T-helper 1 cell (primary cell): ENCODE data around the gene CD209.
A peak's percentile ranks its signal among the peaks of the same experiment; 100 is the strongest.

Experiments used
- DNase-seq, 5 donors: peaks; one replicate each; pipeline ENCODE4 v3.0.0-alpha.2; 2012 to 2020

The CD209 gene

DNA sequence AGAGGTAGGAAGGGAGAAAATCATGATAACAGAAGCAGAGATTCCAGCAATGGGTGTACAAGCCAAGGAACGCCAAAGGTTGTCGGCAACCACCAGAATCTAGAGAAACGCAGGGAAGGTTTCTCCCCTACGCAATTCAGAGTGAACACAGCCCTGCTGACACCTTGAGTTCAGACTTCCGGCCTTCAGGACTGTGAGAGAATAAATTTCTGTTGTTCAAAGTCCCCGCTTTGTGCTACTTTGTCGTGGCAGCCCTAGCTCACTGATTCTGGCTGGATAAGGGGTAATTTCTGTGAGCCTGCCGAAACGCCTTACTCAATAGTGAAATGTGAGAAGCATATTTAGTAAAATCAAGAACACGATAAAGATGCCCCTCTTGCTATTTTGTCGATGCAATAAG, 10.1 kb downstream of the CD209 start:
- DNase-seq: no peak

DNA sequence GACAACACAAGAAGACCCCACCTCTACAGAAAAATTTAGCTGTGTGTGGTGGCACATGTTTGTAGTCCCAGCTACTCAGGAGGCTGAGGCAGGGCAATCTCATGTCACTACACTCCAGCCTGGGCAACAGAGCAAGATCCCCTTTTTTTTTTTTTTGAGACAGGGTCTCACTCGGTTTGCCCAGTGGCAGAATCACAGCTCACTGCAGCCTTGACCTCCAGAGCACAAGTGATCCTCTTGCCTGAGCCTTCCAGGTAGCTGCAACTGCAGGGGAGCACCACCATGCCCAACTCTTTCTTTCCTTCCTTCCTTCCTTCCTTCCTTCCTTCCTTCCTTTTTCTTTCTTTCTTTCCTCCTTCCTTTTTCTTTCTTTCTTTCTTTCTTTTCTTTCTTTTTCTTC, 11.2 kb downstream of the CD209 start:
- no peak for DNase-seq

DNA sequence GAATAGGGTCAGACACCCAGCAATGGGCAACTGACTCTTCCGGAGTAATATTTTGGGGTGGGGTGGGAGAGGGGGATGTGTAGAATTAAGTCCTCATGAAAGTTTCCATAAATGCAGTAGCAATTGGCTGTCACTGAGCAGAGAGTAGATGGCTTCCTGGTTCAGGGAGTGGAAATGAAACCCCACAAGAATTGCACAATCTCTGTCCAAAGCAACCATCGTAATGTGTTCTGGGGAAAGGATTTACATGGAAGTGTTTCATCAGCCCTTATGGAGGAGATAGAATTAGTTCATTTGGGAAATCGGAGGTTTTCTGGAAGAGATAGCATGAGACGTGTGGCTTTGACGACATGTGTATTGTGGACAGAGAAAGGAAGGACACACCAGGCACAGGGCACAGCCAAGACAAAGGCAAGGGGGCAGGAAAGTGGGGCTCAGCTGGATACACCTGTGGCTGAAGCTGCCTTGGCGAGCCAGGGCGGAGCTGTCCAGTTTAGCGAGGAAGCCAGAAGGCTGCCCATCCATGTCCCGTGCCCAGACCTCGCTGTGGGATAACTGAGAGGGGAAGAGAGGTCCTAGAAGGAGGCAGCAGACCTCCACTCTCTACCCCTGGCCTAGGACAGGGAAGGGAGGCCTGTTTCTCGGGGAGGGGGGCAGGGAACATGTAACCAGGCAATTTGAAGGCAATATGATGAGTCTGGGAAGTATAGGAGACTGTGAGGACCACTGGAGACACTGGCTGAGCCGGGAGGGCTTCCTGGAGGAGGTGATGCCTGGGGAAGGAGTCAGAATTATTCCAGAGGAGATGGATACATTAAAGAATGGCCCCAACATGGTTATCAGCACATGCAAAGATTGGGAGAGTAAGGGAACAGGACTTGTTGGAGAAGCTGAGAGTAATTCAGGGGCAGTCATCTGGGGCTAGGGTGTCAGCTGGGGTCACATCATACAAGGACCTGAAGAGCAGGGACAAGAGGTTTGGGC, 12.8 kb downstream of the CD209 start:
- no peak for DNase-seq

DNA sequence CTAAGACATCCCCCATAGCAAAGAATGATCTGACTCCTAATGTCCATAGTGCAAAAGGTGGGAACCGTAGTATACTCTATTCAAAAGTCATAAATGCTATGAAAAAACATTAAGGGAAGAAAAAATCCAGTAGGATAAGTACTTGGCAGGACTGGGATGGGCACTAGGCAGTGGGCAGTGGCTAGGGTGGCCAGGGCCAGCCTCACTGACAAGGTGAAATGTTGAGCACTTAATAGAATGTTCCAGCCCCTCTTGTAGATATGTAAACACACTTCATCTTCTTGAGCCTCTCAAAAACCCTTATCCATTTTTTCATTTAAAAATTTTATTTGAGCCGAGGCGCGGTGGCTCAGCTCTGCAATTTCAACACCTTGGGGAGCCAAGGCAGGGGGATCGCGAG, 14.0 kb downstream of the CD209 start:
- DNase-seq: no peak

DNA sequence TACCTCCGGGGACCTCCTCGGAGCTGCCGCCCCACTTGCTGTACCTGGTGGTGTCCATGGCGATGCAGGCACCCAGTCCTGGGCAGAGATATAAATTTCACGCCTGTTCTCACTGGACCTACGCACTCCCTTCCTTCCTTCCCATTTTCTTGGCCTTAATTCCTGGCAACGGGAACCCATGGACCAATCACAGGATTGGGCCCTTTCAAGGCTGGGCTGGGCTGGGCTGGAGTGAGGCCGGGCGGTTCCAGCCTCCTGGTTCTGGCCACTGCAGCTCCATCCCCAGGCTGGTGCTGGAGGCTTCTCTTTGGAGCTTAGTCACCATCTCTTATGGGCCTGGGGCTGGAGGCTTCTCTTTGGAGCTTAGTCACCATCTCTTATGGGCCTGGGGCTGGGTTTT, 15.3 kb downstream of the CD209 start, which contains the start of gene CLEC4G:
TSS of gene CLEC4G (minus strand) at position 66 of the 400 bp plus-strand sequence. CDS start at position 58, 8 bp downstream.
- no peak for DNase-seq

DNA sequence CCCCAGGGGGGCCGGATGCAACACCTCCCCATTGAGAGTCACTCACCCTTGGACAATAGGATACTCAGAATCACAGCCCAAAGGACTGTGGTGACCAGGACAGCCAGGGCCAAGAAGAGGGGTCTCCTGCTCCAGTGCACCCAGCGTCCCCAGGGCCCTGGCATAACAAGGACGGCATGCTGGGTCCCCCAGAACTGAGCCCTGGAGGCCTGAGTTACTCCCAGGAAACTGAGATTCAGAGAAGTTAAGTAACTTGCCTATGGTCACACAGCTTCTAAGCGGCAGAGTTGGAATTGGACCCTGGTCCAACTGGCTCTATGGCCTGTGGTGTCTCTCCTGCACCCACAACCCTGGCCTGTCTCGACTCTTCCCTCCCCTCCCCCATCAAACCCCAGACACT, 15.7 kb downstream of the CD209 start:
- no peak for DNase-seq

DNA sequence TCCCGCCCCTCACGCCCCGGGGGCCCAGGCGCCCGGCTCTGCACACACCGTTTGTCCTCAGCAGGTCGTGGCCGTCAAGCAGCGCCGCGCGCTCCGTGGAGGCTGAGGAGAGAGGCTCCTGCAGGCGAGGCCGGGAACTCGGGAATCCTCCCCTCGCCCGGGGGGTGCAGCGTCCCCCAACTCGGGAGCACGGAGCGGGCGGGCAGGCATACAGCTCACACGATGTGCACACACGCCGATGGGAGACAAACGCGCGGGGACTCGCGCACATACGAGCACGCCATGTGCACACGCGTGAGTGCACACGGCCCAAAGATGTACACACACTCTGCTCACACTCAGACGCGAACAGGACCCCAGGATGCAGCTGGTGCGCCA, 16.1 kb downstream of the CD209 start:
- DNase-seq: no peak

DNA sequence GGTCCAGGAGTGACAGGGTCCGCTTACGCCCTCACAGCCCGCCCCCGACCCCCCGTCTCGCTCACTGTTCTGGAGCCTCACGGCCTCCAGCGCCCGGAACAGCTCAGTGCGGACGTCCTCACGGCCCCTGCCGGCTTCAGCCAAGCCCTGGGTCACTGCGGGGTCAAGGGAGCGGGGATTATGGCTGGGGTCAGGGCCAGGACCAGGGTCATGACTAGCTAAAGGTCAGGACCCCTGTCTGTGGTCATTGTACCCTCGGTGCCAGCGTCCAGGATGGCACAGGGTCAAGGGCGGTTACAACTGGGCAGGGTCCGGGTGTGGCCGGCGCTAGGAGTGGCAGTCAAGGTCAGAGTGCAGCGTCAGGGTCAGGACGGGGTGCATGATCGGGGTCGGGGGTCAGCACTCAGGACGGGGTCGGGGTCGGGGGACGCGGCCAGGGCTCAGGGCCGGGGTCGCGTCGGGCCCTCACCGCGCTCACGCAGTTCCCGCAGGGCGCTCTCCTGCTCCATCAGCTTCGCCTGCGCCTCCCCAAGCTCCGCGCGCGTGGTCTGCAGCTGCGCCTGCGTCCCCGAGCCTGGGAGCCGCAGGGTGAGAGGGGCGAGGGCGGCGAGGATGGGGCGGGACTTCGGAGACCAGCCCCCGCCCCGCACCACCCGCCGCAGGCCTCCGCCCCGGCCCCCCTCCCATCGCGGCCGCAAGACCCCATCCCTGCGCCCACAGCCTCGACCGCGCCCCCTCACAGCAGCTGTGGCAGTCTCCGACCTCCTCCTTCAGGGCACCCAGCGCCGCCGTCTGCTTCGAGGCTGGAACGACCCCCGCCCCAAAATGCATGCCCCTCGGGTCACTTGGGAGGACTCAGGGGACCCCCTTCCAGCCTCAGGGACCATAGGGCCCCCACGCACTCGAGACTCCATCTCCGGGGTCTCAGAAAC, 16.8 kb downstream of the CD209 start:
- DNase-seq: no peak

DNA sequence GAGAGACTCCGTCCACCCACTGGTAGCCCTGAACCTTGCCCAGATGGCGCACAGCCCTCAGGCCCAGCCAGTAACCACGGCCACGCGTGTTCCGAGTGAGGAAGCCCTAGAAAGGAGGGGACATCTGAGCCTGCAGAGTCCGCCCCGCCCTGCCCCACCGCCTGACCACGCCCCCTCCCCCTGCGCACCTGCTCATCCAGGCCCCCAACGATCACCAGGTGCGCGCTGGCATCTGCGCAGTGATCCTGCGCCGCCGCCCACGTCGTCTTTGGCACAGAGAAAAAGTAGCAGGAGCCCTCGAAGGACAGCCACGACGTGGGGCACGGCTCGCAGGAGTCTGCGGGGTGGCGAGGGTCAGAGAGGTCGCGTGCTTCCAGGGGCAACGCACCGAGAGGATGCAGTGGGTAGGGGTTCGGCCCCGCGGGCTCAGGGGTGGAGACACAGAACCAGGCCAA, 17.5 kb downstream of the CD209 start:
- DNase-seq: no peak

DNA sequence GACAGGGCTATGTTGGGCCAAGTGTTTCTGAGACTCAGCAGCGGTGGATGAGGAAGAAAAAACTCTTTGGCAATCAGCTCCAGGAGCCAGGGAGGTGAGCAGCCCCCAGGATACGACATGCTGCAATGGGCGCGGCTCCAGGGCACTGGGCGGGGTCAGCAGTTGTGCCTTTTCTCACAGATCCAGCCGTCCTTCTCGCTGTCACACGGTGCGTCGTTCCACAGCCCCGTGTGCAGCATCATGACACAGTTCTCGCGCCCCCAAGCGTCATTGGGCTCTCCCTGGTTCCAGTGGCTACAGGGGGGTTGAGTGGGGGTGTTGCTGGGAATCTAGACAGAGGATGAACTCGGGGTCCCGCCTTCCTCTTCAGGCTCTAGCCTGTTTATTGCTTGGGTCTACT, 18.1 kb downstream of the CD209 start:
- DNase-seq: no peak

DNA sequence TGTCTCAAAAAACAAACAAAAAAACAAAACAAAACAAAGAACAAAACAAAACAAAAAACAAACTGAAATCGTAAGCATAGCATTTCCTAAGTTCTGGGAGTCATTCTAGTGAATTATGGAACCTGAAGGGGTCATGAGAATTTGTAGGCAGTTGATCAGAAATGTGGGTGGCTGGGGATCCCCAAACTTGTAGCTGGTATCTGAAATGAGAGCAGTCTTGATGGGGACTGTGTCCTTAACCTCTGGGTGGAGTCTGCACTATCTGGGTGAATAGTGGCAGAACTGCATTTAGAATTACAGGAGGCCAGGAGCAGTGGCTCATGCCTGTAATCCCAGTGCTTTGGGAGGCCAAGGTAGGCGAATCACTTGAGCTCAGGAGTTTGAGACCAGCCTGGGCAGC, 21.5 kb downstream of the CD209 start:
- DNase-seq: no peak

DNA sequence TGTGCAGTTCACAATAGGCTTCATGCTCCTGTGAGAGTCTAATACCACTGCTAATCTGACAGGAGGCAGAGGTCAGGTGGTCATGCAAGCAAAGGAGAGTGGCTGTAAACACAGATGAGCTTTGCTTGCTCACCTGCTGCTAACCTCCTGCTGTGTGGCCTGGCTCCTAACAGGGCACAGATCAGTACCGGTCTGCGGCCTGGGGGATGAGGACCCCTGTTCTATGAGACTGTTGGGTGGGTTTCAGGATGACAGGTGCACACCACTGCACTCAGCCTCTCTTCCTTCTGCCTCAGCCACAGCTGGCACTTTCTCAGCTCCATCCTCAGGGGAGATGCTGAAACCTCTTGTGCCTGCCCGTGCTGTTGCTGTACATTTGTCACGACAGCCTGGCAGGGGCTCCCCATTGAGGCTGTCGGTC, 25.1 kb downstream of the CD209 start:
- DNase-seq: no peak

DNA sequence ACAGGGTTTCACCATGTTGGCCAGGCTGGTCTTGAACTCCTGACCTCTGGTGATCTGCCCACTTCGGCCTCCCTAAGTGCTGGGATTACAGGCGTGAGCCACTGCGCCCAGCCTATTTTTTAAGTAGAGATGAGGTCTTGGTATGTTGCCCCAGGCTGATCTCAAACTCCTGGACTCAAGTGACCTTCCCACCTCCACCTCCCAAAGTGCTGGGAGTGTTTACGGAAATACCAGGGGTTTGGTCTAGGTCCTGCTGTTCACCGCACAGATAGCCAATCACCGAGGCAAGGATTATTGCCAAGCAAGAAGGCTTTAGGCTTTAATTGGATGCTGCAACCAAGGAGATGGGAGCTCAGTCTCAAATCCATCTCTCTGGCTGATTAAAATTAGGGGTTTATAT, 27.0 kb downstream of the CD209 start:
- no peak for DNase-seq

DNA sequence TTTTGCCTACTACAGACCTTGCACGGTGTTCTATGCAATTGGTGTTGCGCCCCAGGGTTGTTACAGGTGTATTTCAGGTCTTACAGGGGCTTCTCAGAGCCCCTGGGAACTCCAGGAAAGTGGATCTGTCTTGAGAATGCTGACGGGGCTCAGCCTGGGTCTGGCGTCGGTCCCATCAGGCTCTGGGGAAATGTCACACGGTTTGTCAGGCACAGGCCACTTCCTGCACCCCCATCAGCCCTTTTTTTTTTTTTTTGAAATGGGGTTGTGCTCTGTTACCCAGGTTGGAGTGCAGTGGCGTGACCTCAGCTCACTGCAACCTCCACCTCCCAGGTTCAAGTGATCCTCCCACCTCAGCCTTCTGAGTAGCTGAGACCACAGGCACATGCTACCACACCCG, 28.7 kb downstream of the CD209 start:
- peak in 1 of 5 donors; percentile 35 for DNase-seq

DNA sequence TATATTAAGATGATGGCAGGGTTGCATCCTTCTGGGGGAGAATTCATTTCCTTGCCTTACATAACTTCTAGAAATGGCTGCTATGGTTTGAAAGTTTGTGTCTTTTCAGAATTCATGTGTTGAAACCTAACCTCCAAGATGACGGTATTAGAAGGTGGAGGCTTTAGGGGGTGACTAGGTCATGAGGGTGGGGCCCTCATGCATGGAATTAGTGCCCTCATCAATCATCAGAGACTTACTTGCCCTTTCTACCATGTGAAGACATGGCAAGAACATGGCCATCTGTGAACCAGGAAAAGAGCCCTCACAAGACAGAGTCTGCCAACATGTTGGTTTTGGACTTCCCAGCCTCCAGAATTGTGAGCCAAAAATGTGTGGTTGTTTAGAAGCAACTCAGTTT, 30.6 kb downstream of the CD209 start:
- DNase-seq: no peak

DNA sequence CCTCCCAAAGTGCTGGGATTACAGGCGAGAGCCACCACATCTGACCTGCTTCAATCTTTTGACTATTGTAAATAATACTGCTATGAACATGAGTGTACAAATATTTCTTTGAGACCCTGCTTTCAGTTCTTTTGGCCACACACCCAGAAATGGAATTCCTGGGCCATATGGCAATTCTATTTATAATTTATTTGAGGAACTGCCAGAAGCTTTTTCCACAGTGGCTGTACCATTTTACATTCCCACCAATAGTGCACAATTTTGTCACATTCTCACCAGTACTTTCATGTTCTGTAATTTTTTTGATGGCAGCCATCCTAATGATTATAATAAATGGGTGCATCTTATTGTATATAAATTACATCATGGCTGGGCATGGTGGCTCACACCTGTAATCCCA, 31.7 kb downstream of the CD209 start:
- no peak for DNase-seq

DNA sequence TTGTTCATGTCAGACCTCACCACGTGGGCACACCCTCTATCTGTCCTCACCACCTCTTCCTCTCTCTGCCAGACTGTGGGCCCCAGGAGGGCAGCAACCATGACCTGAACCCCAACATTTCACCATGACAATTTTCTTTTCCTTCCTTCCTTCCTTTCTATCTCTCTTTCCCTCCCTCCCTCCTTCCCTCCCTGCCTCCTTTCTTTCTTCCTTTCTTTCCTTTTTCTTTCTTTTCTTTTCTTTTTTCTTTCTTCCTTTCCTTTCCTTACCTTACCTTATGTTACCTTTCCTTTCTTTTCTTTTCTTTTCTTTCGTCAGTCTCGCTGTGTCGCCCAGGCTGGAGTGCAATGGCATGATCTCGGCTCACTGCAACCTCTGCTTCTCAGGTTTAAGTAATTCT, 36.7 kb downstream of the CD209 start:
- no peak for DNase-seq

DNA sequence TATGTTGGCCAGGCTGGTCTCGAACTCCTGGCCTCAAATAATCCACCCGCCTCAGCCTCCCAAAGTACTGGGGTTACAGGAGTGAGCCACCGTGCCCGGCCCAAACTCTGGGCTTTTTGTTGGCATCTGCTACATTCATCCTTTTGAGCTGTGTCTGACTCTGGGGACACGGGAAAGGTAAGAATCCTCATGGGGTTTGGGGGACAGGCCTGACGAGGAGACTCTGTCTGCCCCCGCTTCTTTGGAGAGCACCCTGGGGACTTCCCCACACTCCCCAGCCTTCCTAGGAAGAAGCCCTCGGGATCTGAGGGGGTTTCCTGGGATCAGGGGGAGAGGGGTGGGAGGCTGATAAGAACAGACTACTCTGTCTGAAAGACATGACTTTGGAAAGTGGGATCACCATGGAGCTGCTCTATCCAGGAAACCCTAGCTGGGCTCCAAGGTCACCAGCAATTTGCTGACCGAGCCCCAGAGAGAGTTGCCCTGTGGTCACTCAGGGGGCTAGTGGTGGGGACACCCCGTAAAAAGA, 37.3 kb downstream of the CD209 start:
- no peak for DNase-seq

DNA sequence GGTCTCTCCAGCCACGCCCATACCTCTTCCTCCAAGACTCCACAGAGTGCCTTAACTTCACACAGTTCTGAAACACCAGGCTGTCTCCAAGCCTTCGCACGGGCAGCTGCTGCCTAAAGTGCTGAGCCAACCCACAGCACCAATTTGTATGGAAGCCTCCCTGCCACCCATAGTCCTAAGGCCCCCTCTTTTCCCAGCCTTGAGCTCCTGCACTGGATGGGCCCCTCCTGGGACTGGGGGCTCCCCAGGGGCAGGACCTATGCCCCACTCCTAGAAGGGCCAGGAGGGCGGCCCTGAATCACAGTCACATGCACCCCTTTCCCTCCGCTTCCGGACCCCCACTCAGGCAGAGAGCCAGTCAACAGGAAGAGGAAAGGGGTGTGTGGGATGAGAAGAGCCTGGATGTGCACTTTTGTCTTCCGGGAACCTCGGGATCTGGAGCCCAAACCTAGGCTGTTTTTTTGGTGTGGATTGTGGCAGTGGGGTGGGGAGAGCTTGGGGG, 40.3 kb downstream of the CD209 start:
- no peak for DNase-seq

DNA sequence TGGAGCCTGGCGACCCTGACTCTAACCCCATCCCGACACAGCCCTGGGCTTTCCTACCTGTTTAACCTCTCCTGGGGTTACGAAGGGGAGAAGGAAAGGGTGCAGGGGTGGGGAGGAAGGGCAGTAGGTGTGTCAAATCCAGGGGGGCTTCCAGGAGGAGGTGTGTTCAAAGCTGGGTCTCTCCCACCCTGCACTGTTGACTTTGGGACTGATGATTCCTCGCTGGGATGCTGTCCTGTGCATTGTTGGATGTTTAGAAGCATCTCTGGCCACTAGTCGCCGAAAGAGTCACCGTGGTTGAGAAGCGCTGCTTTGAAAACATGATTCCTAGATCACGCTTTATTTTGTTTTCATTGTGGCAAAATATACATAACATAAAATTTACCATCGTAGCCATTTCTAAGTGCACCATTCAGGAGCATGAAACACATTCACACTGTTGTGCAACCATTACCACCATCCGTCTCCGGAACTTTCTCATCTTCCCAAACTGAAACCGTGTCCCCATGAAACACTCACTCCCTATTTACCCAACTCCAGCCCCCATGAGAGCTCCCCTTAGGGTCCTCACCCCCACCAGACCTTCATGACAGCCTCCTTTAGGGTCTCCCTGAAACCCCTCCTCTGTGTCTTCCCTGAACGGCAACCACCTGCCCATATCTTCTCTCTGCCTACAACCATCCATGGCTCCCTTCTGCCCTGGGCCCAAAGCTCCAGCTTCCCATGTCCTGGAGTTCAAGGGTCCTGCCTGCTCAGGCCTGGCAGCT, 41.0 kb downstream of the CD209 start:
- DNase-seq: no peak

DNA sequence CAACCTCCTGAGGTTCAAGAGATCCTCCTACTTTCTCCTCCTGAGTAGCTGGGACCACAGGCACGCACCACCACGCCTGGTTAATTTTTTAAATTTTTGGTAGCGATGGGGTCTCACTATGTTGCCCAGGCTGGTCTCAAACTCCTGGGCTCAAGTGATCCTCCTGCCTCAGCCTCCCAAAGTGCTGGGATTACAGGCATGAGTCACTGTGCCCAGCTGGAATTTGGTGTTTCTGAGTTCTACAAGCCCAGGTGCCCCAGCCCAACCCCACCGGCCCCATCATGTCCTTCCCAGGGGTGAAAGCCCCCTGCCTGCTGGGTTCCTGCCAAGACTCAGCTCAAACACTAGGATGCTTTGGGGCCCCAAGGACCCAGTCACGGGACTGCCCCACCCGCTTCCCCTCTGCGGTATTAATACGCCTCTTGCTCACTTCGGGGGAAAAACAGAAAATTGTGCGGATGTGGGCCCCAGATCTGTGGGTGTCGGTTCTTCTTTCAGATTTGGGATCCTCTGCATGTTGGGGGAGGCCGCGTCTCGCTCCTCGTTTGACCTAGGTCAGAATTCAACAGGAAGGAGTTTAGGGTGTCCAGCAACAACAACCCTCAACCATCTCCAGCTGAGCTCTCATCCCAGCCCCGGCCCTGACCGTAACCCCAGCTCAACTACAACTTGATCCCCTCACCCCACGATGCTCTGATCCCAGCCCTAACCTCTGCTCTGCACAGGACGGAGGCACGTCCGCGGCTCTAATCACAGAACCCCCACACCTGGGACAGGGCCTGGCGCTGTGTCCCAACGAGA, 41.7 kb downstream of the CD209 start:
- peak; percentile 27 to 71 (median 56) for DNase-seq
